ENCODE data around the gene PSMB8. TPM values are rescaled to one million over a fixed set of nuclear protein-coding genes. Genes with fewer than 3 reads are reported as not detected.

PSMB8 gene
- total and polyA plus RNA-seq, 2 of the 8 experiments (the other 6 are each of a cell fraction or from before 2014, with no cell fraction given) = 18.4 to 43.0 TPM

DNA sequence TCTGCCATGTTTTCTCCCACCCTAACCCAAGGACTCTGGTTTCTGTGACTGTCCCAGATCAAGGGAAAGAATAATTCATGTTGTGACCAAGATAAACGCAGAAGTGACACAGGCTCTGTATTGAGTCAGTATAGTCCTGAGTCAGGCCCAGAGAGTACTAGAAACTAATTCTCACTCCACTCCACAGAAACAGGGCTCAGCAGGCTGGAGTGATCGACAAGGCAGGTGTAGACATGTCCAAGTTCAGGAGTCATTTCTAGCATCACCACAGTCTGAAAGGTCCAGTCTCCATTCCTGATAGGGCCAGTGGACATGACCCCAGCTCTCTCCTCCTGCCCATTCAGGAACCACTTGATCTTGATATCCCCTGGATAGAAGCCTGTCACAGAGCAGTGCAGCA, 29.7 kb downstream of the PSMB8 start (continued):
- TF ChIP-seq CTBP2 (IDR thresholded peaks at IDR 0.05; ENCODE audit: borderline replicate concordance, insufficient read depth, insufficient read length, low read length) (no peak), RXRA (IDR thresholded peaks at IDR 0.05; ENCODE audit: insufficient read depth, low read depth, low read length) (no peak), HDAC6 (IDR thresholded peaks at IDR 0.05; ENCODE audit: low read depth, low read length) (no peak), SIN3A (conservative IDR thresholded peaks at IDR 0.05 in 1 of 2, IDR thresholded peaks at IDR 0.05 in 1 of 2; ENCODE audit: low read depth in 1 of 2, low read length in 2 of 2) (no peak), RAD21 (IDR thresholded peaks at IDR 0.05 in 1 of 2, conservative IDR thresholded peaks at IDR 0.05 in 1 of 2; ENCODE audit: low read depth in 2 of 2, low read length in 2 of 2) (no peak), CEBPB (IDR thresholded peaks at IDR 0.05; ENCODE audit: low read depth, low read length) (no peak), NRF1 (IDR thresholded peaks at IDR 0.05; ENCODE audit: low read depth, low read length) (no peak)
